Natural killer cell (primary cell): Measurements from ENCODE around the gene OR2S2. TPM values are rescaled to one million over a fixed set of nuclear protein-coding genes. Genes with fewer than 3 reads are reported as not detected.

Source experiments
- ATAC-seq, 3 donors: fragments of 150-1000 bp in 2 of 3; fragments of 200-7000 bp in 1 of 3; cut with Tn5 transposase; 1 replicate in 1 of 3; 2 replicates in 2 of 3; pipeline ENCODE4 v1.10.0; 2021; ENCODE audit warnings: mild to moderate bottlenecking in 2 of 3, moderate library complexity in 2 of 3
- DNase-seq, 2 donors: peaks; one replicate each; pipeline versions ENCODE4 v3.0.0 to v3.0.0-alpha.2; 2013 to 2021; ENCODE audit warnings: mixed read lengths in 1 of 2
- H3K27ac ChIP-seq: one replicate; pipeline ENCODE4 v1.5.1; 2013; ENCODE audit warnings: mild to moderate bottlenecking, low read length
- H3K27me3 ChIP-seq: one replicate; pipeline ENCODE4 v1.6.1; 2013; ENCODE audit warnings: low read length; ENCODE audit not compliant: control insufficient read depth, insufficient read depth
- H3K36me3 ChIP-seq: one replicate; pipeline ENCODE4 v1.6.1; 2013; ENCODE audit warnings: low read length; ENCODE audit not compliant: control insufficient read depth, insufficient read depth
- H3K4me1 ChIP-seq: one replicate; pipeline ENCODE4 v1.6.1; 2013; ENCODE audit warnings: low read length; ENCODE audit not compliant: control insufficient read depth, insufficient read depth
- H3K4me3 ChIP-seq: one replicate; pipeline ENCODE4 v1.5.1; 2013; ENCODE audit warnings: low read length
- H3K9me3 ChIP-seq: one replicate; pipeline ENCODE4 v1.6.1; 2013; ENCODE audit warnings: low read length; ENCODE audit not compliant: control insufficient read depth, insufficient read depth
- H3K27ac Mint-ChIP-seq, 2 donors: one replicate each; pipeline ENCODE4 v1.8.0; 2022; ENCODE audit warnings: mild to moderate bottlenecking in 2 of 2, mixed read lengths in 2 of 2, moderate library complexity in 1 of 2
- H3K27me3 Mint-ChIP-seq, 2 donors: one replicate each; pipeline ENCODE4 v1.8.0; 2022; ENCODE audit warnings: low read depth in 2 of 2, mixed read lengths in 2 of 2
- H3K36me3 Mint-ChIP-seq: one replicate; pipeline ENCODE4 v1.8.0; 2022; ENCODE audit warnings: mixed read lengths
- H3K4me1 Mint-ChIP-seq, 2 donors: one replicate each; pipeline ENCODE4 v1.8.0; 2022; ENCODE audit warnings: mixed read lengths in 2 of 2
- H3K4me3 Mint-ChIP-seq: one replicate; pipeline ENCODE4 v1.8.0; 2022; ENCODE audit warnings: mild to moderate bottlenecking, moderate library complexity, mixed read lengths
- H3K9me3 Mint-ChIP-seq, 2 donors: one replicate each; pipeline ENCODE4 v1.8.0; 2022; ENCODE audit warnings: mixed read lengths in 2 of 2
- CTCF ChIP-seq: fragments of 200-600 bp; IDR thresholded peaks from one replicate; pipeline ENCODE4 v1.8.0; 2022; ENCODE audit warnings: antibody characterized with exemption
- WGBS: methylation state at CpG from one replicate; pipeline ENCODE4 v1.1.7; 2013; ENCODE audit warnings: missing lambda C conversion rate; ENCODE audit not compliant: insufficient coverage; 5-methylcytosine and 5-hydroxymethylcytosine counted together
- intact Hi-C: fragments of 100-400 bp; cut with micrococcal nuclease; formaldehyde crosslinking; loops from one replicate; pipeline ENCODE4 v1.14.2; 2022
- total RNA-seq, 4 donors: library from RNA; stranded (reverse); fragments of 120-200 nt in 1 of 4; gene quantifications; one replicate each; pipeline versions ENCODE4 v1.2.3 to v1.2.4, GENCODE V29; 2013 to 2022

The OR2S2 gene
- total RNA-seq, 3 donors from 2014 or later (not counting 1 experiment from before 2014, with no cell fraction given) = not detected

GRCh38 chr9:35945341-35946018, 12.5 kb downstream of the OR2S2 start:
- no peaks in the 10 kb centered on the region for H3K36me3 Mint-ChIP-seq
- Histone ChIP-seq H3K27ac (no peak overlapping the region), H3K36me3 (no peaks in the 10 kb centered on the region), H3K4me1 (no peaks in the 10 kb centered on the region), H3K4me3 (no peak overlapping the region), H3K27me3 (no peaks in the 10 kb centered on the region), H3K9me3 (no peaks in the 10 kb centered on the region)
- DNase-seq (peak; percentile 24 to 81), ATAC-seq (peak in 2 of 3 donors; percentile 49 to 60)
- intact Hi-C loops = no loop called here
- peaks cover 0 to 9% of the 10 kb centered on the region in 2 donors for H3K27me3 Mint-ChIP-seq
- 39% methylated on average over 10 of the region's 10 CpGs for WGBS
- TF ChIP-seq CTCF = peak; percentile 68
- H3K4me1 Mint-ChIP-seq = peaks cover 5% of the 10 kb centered on the region in 2 donors
- H3K9me3 Mint-ChIP-seq = no peaks in the 10 kb centered on the region
- H3K27ac Mint-ChIP-seq = no peak overlapping the region
- H3K4me3 Mint-ChIP-seq = no peak overlapping the region

- Histone ChIP-seq H3K4me1 (no peaks in the 10 kb centered on the region), H3K4me3 (no peak overlapping the region), H3K36me3 (no peaks in the 10 kb centered on the region), H3K9me3 (no peaks in the 10 kb centered on the region), H3K27me3 (no peaks in the 10 kb centered on the region), H3K27ac (no peak overlapping the region)
- no peak for TF ChIP-seq CTCF
- Mint-ChIP-seq H3K27me3 (peaks cover 0 to 9% of the 10 kb centered on the region in 2 donors), H3K4me1 (peaks cover 5% of the 10 kb centered on the region in 2 donors), H3K9me3 (no peaks in the 10 kb centered on the region), H3K4me3 (no peak overlapping the region), H3K36me3 (no peaks in the 10 kb centered on the region), H3K27ac (no peak overlapping the region)
- intact Hi-C loops = no loop called here
- DNase-seq (no peak), ATAC-seq (no peak)
- WGBS = 95% methylated on average over 3 of the region's 3 CpGs
Observed at GRCh38 chr9:35944841-35945240, 13.1 kb downstream of the OR2S2 start.

GRCh38 chr9:35944173-35944572, 13.8 kb downstream of the OR2S2 start:
- H3K4me1 Mint-ChIP-seq = peaks cover 5% of the 10 kb centered on the region in 2 donors

More at GRCh38 chr9:35944173-35944572, 13.8 kb downstream of the OR2S2 start:
- Mint-ChIP-seq H3K9me3 (no peaks in the 10 kb centered on the region), H3K36me3 (no peaks in the 10 kb centered on the region), H3K27me3 (peaks cover 0 to 6% of the 10 kb centered on the region in 2 donors), H3K4me3 (no peak overlapping the region), H3K27ac (no peak overlapping the region)
- H3K9me3 ChIP-seq = no peaks in the 10 kb centered on the region
- H3K27ac ChIP-seq = no peak overlapping the region
- no peak for TF ChIP-seq CTCF
- ATAC-seq (no peak), DNase-seq (no peak)
- 94% methylated on average over 3 of the region's 3 CpGs for WGBS
- H3K27me3 ChIP-seq = no peaks in the 10 kb centered on the region
- no peak overlapping the region for H3K4me3 ChIP-seq
- intact Hi-C loops = no loop called here
- no peaks in the 10 kb centered on the region for H3K4me1 ChIP-seq
- H3K36me3 ChIP-seq = no peaks in the 10 kb centered on the region
